ENCODE results near the gene AFF4.
"Not testable (repeated sequence)": the region's sequence is repeated elsewhere in the genome, so short reads cannot be mapped to it uniquely, and the experiment has no call there.

The AFF4 gene

GRCh38 chr5:132971483-132972435, 8.3 kb upstream of the AFF4 start:
- no peak for TF ChIP-seq CTCF (IDR thresholded peaks at IDR 0.05)
- no peak overlapping the region for H3K27ac ChIP-seq
- no peaks in the 10 kb centered on the region for H3K9me3 ChIP-seq
- H3K36me3 ChIP-seq = no peaks in the 10 kb centered on the region
- no peaks in the 10 kb centered on the region for H3K27me3 ChIP-seq
- H3K4me1 ChIP-seq (ENCODE audit: control insufficient read depth in 1 of 2, insufficient read depth in 1 of 2, low read depth in 1 of 2, low read length in 1 of 2) = no peaks in the 10 kb centered on the region
- no peak overlapping the region for H3K4me3 ChIP-seq (ENCODE audit: low read depth in 1 of 2, low read length in 1 of 2)

- peaks cover 23 to 25% of the 10 kb centered on the region in 2 experiments for H3K4me1 ChIP-seq (ENCODE audit: control insufficient read depth in 1 of 2, insufficient read depth in 1 of 2, low read depth in 1 of 2, low read length in 1 of 2)
- H3K27me3 ChIP-seq = no peaks in the 10 kb centered on the region
- no peaks in the 10 kb centered on the region for H3K36me3 ChIP-seq
- H3K9me3 ChIP-seq = no peaks in the 10 kb centered on the region
- H3K4me3 ChIP-seq (ENCODE audit: low read depth in 1 of 2, low read length in 1 of 2) = no peak overlapping the region
- no peak for TF ChIP-seq CTCF (IDR thresholded peaks at IDR 0.05)
- no peak overlapping the region for H3K27ac ChIP-seq
Observed at GRCh38 chr5:132965120-132965519, 1.7 kb upstream of the AFF4 start.

DNA sequence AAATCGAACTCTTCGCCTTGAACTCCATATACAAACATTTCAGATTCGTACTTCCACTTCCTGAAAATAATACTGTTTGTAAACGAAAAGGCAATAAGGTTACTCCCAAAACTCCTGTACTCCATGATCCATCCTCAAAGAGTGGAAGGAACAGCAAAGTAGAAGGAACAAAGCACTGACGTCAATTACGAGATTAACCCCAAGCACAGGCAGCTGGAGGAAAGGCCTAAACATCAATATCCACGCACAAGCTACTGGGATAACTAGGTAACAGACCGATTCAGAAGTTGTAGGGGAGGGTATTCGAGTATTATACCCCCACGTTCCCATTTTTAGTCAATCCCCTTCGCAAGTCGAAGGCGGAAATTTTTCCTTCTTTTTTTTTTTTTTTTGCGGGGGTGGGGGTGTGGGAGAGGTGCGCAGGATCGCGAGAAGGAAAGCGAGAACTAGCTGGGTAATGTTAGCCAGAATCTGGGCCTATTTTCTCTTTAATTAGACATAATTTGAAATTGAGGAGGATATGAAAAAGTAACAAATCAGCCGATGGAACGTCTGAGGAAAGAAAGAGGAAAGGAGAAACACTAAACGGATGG, 909 bp downstream of the AFF4 start:
- H3K27me3 ChIP-seq = no peaks in the 10 kb centered on the region
- H3K9me3 ChIP-seq = no peaks in the 10 kb centered on the region
- peak overlapping the region; percentile 97 for H3K27ac ChIP-seq
- no peak for TF ChIP-seq CTCF (IDR thresholded peaks at IDR 0.05)
- peaks cover 23 to 25% of the 10 kb centered on the region in 2 experiments for H3K4me1 ChIP-seq (ENCODE audit: control insufficient read depth in 1 of 2, insufficient read depth in 1 of 2, low read depth in 1 of 2, low read length in 1 of 2)
- peak overlapping the region; percentile 64 to 99 for H3K4me3 ChIP-seq (ENCODE audit: low read depth in 1 of 2, low read length in 1 of 2)
- no peaks in the 10 kb centered on the region for H3K36me3 ChIP-seq

GRCh38 chr5:132961887-132962286, 1.5 kb downstream of the AFF4 start:
- H3K27ac ChIP-seq = peak overlapping the region; percentile 97
- TF ChIP-seq CTCF (IDR thresholded peaks at IDR 0.05) = no peak
- H3K4me1 ChIP-seq (ENCODE audit: control insufficient read depth in 1 of 2, insufficient read depth in 1 of 2, low read depth in 1 of 2, low read length in 1 of 2) = peaks cover 23 to 25% of the 10 kb centered on the region in 2 experiments
- H3K9me3 ChIP-seq = no peaks in the 10 kb centered on the region
- H3K36me3 ChIP-seq = no peaks in the 10 kb centered on the region
- H3K27me3 ChIP-seq = no peaks in the 10 kb centered on the region
- H3K4me3 ChIP-seq (ENCODE audit: low read depth in 1 of 2, low read length in 1 of 2) = peak overlapping the region; percentile 64 to 99

GRCh38 chr5:132961123-132961815, 2.2 kb downstream of the AFF4 start:
- H3K9me3 ChIP-seq; H3K36me3 ChIP-seq; H3K27me3 ChIP-seq; H3K4me3 ChIP-seq (ENCODE audit: low read depth in 1 of 2, low read length in 1 of 2): not testable (repeated sequence)
- peaks cover 23 to 25% of the 10 kb centered on the region in 2 experiments for H3K4me1 ChIP-seq (ENCODE audit: control insufficient read depth in 1 of 2, insufficient read depth in 1 of 2, low read depth in 1 of 2, low read length in 1 of 2)
- H3K27ac ChIP-seq = peak overlapping the region; percentile 97

DNA sequence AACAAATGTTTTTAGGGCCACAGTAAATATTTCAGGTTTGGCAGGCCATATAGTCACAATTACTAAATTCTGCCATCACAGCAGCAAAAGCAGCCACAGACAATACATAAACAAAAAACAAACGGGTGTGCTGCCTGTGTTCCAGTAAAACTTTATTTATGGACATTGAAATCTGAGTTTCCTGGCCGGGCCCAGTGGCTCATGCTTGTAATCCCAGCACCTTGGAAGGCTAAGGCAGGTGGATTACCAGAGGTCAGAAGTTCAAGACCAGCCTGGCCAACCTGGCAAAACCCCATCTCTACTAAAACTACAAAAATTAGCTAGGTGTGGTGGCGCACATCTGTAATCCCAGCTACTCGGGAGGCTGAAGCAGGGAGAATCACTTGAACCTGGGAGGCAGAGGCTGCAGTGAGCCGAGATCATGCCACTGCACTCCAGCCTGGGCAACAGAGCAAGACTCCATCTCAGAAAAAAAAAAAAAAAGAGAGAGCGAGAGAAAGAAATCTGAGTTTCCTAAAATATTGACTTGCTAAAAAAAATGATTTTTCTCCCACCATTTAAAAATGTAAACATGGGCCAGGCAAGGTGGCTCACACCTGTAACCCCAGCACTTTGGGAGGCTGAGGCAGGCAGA, 7.2 kb downstream of the AFF4 start:
- peaks cover 17 to 26% of the 10 kb centered on the region in 2 experiments for H3K4me1 ChIP-seq (ENCODE audit: control insufficient read depth in 1 of 2, insufficient read depth in 1 of 2, low read depth in 1 of 2, low read length in 1 of 2)
- H3K9me3 ChIP-seq; H3K4me3 ChIP-seq (ENCODE audit: low read depth in 1 of 2, low read length in 1 of 2); H3K36me3 ChIP-seq; H3K27me3 ChIP-seq; H3K27ac ChIP-seq: not testable (repeated sequence)

Measured in neutrophil (primary cell).